ENCODE measurements around the gene TBX10. TPM values are rescaled to one million over a fixed set of nuclear protein-coding genes. Genes with fewer than 3 reads are reported as not detected.

TBX10 gene
- total and polyA plus RNA-seq, 2 donors (not counting 3 experiments of a cell fraction or from before 2014, with no cell fraction given): not detected

- no peaks in the 10 kb centered on the region for H4K20me1 ChIP-seq (replicated peaks; ENCODE audit: control insufficient read depth, extremely low read depth, insufficient read depth, low read length)
- no peak overlapping the region for H3K4me3 ChIP-seq (replicated peaks in 1 of 3; ENCODE audit: insufficient read depth in 1 of 3, low read depth in 1 of 3, low read length in 3 of 3)
- no peaks in the 10 kb centered on the region for H3K36me3 ChIP-seq (ENCODE audit: control insufficient read depth in 2 of 2, extremely low read depth in 1 of 2, insufficient read depth in 2 of 2, low read length in 2 of 2)
- H3K27me3 ChIP-seq (ENCODE audit: control insufficient read depth in 2 of 2, insufficient read depth in 2 of 2, low read length in 2 of 2): no peaks in the 10 kb centered on the region
- ChIA-PET CTCF (interaction anchor here (2.7 kb wide), 1 partner anchor 24 kb away, joined by 11 read pairs; no protein-coding TSS in a partner anchor), POLR2A (no interaction called here)
- H3K9ac ChIP-seq (replicated peaks; ENCODE audit: extremely low read depth, insufficient read depth, low read length): no peak overlapping the region
- dilution Hi-C loops (cut with MboI; ENCODE audit: extremely low pct_ligation_motif_present, low sequenced_read_pairs): no loop called here
- DNase-seq (ENCODE audit: low read depth, low spot score) (no peak), FAIRE-seq (no peak)
- no TSS peak for BruUV-seq (replicated peaks)
- no peaks in the 10 kb centered on the region for H3K79me2 ChIP-seq (ENCODE audit: control insufficient read depth, insufficient read depth, low read length)
- peaks cover 4% of the 10 kb centered on the region for H3K4me1 ChIP-seq (ENCODE audit: control insufficient read depth, extremely low read depth, insufficient read depth, low read length)
- no peaks in the 10 kb centered on the region for H3K9me1 ChIP-seq (replicated peaks; ENCODE audit: control insufficient read depth, extremely low read depth, insufficient read depth, low read length)
- H3K4me2 ChIP-seq (ENCODE audit: insufficient read depth, low read length): no peak overlapping the region
- no peak overlapping the region for H3K27ac ChIP-seq (ENCODE audit: insufficient read depth, low read depth, low read length)
- H2AFZ ChIP-seq (ENCODE audit: low read depth, low read length): no peak overlapping the region
- no peak for TF ChIP-seq CTCF (IDR thresholded peaks at IDR 0.05; ENCODE audit: extremely low read depth in 1 of 2, insufficient read depth in 1 of 2, low read depth in 1 of 2, low read length in 2 of 2)
- no peak for TF ChIP-seq JUN (IDR thresholded peaks at IDR 0.05; ENCODE audit: borderline replicate concordance, insufficient read depth, insufficient read length, low read depth)
- no peak for TF ChIP-seq POLR2AphosphoS5 (IDR thresholded peaks at IDR 0.05; ENCODE audit: insufficient read depth, low read depth, low read length)
- no peak for TF ChIP-seq FOS (IDR thresholded peaks at IDR 0.05; ENCODE audit: borderline replicate concordance, insufficient read depth, low read length)
- no peak for TF ChIP-seq POLR2A (IDR thresholded peaks at IDR 0.05; ENCODE audit: low read depth, low read length)
- no peak for TF ChIP-seq GATA2 (IDR thresholded peaks at IDR 0.05; ENCODE audit: insufficient read depth, insufficient read length, low read depth, low read length)
- no peak for TF ChIP-seq MAX (IDR thresholded peaks at IDR 0.05; ENCODE audit: insufficient read depth, insufficient read length)
- no peak for TF ChIP-seq EZH2 (IDR thresholded peaks at IDR 0.05; ENCODE audit: borderline replicate concordance, low read depth, low read length, severe bottlenecking)
- TF ChIP-seq MYC (IDR thresholded peaks at IDR 0.05; ENCODE audit: low read depth, low read length): no peak
- intact Hi-C loops (cut with micrococcal nuclease): no loop called here
- H3K9me3 ChIP-seq (replicated peaks; ENCODE audit: control insufficient read depth, insufficient read depth, low read length): no peaks in the 10 kb centered on the region
Observed at GRCh38 chr11:67635231-67635521, 4.4 kb downstream of the TBX10 start.
